Measurements from ENCODE around the gene SCP2D1. TPM values are rescaled to one million over a fixed set of nuclear protein-coding genes. Genes with fewer than 3 reads are reported as not detected.

Gene SCP2D1
- total and polyA plus RNA-seq, 2 of the 8 experiments (the other 6 are each of a cell fraction or from before 2014, with no cell fraction given), result not detected

DNA sequence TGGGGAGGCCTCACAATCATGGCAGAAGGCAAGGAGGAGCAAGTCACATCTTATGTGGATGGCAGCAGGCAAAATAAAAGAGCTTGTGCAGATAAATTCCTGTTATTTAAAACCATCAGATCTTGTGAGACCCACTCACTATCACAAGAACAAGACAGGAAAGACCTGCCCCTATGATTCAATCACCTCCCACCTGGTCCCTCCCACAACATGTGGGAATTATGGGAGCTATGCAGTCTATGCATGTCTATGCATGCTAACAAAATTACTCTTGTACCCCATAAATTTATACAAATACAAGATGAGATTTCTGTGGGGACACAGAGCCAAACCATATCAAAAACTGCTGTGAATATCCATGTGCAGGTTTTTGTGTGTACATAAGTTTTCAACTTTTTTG lies 25.6 kb upstream of the SCP2D1 start (continued):
- TF ChIP-seq, protein P1, sequence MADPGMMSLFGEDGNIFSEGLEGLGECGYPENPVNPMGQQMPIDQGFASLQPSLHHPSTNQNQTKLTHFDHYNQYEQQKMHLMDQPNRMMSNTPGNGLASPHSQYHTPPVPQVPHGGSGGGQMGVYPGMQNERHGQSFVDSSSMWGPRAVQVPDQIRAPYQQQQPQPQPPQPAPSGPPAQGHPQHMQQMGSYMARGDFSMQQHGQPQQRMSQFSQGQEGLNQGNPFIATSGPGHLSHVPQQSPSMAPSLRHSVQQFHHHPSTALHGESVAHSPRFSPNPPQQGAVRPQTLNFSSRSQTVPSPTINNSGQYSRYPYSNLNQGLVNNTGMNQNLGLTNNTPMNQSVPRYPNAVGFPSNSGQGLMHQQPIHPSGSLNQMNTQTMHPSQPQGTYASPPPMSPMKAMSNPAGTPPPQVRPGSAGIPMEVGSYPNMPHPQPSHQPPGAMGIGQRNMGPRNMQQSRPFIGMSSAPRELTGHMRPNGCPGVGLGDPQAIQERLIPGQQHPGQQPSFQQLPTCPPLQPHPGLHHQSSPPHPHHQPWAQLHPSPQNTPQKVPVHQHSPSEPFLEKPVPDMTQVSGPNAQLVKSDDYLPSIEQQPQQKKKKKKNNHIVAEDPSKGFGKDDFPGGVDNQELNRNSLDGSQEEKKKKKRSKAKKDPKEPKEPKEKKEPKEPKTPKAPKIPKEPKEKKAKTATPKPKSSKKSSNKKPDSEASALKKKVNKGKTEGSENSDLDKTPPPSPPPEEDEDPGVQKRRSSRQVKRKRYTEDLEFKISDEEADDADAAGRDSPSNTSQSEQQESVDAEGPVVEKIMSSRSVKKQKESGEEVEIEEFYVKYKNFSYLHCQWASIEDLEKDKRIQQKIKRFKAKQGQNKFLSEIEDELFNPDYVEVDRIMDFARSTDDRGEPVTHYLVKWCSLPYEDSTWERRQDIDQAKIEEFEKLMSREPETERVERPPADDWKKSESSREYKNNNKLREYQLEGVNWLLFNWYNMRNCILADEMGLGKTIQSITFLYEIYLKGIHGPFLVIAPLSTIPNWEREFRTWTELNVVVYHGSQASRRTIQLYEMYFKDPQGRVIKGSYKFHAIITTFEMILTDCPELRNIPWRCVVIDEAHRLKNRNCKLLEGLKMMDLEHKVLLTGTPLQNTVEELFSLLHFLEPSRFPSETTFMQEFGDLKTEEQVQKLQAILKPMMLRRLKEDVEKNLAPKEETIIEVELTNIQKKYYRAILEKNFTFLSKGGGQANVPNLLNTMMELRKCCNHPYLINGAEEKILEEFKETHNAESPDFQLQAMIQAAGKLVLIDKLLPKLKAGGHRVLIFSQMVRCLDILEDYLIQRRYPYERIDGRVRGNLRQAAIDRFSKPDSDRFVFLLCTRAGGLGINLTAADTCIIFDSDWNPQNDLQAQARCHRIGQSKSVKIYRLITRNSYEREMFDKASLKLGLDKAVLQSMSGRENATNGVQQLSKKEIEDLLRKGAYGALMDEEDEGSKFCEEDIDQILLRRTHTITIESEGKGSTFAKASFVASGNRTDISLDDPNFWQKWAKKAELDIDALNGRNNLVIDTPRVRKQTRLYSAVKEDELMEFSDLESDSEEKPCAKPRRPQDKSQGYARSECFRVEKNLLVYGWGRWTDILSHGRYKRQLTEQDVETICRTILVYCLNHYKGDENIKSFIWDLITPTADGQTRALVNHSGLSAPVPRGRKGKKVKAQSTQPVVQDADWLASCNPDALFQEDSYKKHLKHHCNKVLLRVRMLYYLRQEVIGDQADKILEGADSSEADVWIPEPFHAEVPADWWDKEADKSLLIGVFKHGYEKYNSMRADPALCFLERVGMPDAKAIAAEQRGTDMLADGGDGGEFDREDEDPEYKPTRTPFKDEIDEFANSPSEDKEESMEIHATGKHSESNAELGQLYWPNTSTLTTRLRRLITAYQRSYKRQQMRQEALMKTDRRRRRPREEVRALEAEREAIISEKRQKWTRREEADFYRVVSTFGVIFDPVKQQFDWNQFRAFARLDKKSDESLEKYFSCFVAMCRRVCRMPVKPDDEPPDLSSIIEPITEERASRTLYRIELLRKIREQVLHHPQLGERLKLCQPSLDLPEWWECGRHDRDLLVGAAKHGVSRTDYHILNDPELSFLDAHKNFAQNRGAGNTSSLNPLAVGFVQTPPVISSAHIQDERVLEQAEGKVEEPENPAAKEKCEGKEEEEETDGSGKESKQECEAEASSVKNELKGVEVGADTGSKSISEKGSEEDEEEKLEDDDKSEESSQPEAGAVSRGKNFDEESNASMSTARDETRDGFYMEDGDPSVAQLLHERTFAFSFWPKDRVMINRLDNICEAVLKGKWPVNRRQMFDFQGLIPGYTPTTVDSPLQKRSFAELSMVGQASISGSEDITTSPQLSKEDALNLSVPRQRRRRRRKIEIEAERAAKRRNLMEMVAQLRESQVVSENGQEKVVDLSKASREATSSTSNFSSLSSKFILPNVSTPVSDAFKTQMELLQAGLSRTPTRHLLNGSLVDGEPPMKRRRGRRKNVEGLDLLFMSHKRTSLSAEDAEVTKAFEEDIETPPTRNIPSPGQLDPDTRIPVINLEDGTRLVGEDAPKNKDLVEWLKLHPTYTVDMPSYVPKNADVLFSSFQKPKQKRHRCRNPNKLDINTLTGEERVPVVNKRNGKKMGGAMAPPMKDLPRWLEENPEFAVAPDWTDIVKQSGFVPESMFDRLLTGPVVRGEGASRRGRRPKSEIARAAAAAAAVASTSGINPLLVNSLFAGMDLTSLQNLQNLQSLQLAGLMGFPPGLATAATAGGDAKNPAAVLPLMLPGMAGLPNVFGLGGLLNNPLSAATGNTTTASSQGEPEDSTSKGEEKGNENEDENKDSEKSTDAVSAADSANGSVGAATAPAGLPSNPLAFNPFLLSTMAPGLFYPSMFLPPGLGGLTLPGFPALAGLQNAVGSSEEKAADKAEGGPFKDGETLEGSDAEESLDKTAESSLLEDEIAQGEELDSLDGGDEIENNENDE (IDR thresholded peaks at IDR 0.05; ENCODE audit: insufficient replicate concordance, low read length), result no peak
- TF ChIP-seq JUND (IDR thresholded peaks at IDR 0.05; ENCODE audit: low read length), result no peak
- no peak for TF ChIP-seq BRCA1 (IDR thresholded peaks at IDR 0.05; ENCODE audit: low read depth, low read length)
- TF ChIP-seq TAF7 (optimal IDR thresholded peaks at IDR 0.05; ENCODE audit: borderline replicate concordance, low read depth, low read length), result no peak
- no peak for TF ChIP-seq GTF2F1 (IDR thresholded peaks at IDR 0.05; ENCODE audit: borderline replicate concordance, low read depth, low read length)
- TF ChIP-seq MAFK (IDR thresholded peaks at IDR 0.05; ENCODE audit: low read depth, low read length), result no peak
- no peak for TF ChIP-seq SIN3A (conservative IDR thresholded peaks at IDR 0.05 in 1 of 2, IDR thresholded peaks at IDR 0.05 in 1 of 2; ENCODE audit: low read depth in 1 of 2, low read length in 2 of 2)
- TF ChIP-seq SP4 (IDR thresholded peaks at IDR 0.05; ENCODE audit: low read length), result no peak
